ENCODE data around the gene ZNF423.

Gene ZNF423

GRCh38 chr16:49869731-49870130 lies 13.8 kb upstream of the ZNF423 start:
- DNase-seq (ENCODE audit: low read depth) = no peak

DNA sequence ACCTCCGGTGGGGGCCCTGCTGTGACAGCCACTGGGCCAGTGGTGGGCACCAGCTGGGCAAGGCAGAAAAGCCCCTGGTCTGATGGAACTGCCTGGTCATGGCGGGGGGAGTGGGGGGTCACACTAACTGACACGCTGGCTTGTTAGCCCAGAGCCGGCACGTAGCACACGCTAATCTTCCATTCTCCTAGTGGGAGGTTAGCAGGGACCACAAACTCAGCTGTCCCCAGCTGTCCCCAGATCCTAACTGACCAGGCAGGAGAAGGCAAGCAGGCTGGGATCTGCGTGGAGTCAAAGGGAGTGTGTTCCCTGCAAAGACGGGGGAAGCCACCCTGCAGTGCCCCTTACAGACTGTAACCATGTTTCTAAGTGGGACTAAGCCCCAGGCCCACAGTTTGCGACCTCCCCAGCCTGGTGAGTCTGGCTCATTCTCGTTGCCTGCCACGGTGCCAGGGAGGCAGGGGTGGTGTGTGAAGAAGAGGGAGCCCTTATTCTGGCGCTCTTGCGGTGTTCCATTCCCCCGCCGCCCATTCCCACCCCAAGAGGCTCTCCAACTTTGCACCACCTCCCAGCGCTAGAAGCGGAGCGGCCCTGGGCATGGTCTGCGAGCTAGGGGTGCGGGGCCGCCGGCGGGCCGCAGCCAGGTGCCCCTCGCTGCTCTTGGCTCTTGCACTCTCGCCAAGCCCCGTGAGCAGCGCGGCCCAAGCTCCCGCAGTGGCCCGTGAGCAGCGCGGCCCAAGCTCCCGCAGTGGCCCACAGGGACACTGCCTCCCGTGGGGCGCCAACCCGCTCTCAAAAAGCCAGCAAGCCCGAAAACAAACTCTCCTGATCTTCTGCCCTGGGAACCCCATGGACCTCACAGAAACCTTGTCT lies 12.1 kb upstream of the ZNF423 start:
- no peak for DNase-seq (ENCODE audit: low read depth)

DNA sequence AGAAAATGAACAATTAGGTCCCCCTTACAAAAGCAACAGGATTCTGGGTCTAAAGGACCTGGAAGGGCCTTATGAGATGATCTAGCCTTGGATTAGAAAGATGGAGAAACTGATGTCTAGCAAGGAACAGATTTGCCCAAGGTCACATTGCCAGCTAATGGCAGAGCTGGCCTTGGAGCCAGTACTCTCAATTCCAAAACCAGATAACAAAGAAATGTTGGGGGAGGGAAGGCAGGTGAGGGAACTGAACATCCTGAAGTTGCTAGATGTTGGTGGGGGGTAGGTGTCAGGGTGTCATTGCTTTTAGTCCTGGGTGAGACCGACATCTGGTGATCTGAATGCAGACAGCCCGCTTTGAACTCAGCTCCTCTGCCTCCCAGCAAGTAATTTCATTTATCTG lies 11.3 kb upstream of the ZNF423 start:
- no peak for DNase-seq (ENCODE audit: low read depth)

DNA sequence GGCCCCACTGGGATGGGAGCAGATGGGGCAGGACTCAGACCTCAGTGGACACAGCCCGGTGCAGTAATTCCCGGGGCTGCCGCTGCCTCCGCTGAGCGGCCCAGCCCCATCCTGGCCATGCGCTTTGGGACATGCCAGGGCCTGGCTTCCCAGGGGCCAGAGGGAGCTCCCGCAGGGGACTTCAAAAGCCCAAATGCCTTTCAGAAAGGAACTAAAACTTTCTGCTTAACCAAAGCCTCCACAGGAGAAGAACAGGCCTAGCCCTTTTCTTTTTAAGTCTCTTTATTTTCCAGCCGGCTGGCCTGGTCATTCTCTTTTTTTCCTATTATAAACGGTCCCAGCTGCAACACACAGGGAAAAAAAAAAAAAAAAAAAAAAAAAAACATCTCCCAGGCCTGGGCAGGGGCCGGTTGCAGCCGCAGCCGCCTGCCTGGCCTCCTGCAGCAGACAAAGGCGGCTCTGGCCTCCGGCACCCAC lies 10.7 kb upstream of the ZNF423 start:
- DNase-seq (ENCODE audit: low read depth) = no peak

DNA sequence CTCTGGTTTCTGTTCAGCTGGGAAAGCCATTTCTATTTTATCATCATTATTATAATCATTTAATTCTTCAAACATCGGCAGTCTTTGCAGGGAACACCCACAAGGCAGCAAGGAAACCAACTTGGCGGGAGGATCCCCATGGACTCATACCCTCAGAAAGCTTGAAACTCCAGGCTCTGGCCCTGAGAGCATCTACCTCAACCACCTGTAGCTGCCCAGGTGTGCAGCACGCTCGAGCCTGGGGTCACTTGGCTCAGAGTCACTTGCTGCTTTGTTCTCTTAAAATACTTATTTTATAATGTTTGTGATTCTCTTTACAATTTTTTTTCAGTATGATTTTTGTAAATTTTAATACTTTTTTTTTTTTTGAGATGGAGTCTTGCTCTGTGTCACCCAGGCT lies 6.8 kb upstream of the ZNF423 start:
- DNase-seq (ENCODE audit: low read depth) = no peak

GRCh38 chr16:49861299-49861698 lies 5.4 kb upstream of the ZNF423 start:
- DNase-seq (ENCODE audit: low read depth) = no peak

- DNase-seq (ENCODE audit: low read depth) = no peak
Measured at GRCh38 chr16:49860593-49860992, 4.7 kb upstream of the ZNF423 start.

DNA sequence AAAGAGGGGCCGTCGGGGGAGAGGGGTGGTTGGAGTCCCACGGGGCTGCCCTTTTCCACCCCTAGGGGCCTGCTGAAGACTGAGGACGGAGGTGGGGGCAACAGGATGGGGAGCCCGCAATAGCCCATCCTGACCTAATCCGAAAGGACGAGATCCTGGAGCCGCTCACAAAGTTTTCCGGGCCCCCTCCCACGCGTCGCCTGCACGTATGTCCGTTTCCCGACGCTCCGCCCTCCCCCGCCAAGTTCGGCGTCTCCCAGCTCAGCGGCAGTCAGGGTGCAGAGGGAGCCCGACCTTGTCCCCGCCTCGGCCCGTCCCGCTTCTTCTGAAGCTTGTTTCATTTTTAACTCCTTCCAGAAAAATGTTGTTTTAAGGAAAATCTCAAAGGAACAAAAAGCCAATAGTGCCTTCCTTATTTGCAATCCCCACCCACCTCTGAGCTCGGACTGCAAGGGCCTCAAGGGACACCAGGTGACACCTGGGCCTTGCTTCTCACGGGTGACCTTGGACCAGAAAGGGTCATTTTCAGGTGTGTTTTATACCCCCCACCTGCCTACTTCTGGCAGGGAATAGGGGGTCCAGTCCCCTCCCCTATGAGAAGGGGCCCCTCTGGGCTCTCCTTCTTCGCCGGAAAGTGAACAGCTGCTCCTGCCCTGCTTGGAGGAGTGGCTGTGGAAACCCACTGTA lies 3.4 kb upstream of the ZNF423 start:
- DNase-seq (ENCODE audit: low read depth) = no peak

- no peak for DNase-seq (ENCODE audit: low read depth)
Measured at GRCh38 chr16:49858200-49859124, 2.5 kb upstream of the ZNF423 start.

DNA sequence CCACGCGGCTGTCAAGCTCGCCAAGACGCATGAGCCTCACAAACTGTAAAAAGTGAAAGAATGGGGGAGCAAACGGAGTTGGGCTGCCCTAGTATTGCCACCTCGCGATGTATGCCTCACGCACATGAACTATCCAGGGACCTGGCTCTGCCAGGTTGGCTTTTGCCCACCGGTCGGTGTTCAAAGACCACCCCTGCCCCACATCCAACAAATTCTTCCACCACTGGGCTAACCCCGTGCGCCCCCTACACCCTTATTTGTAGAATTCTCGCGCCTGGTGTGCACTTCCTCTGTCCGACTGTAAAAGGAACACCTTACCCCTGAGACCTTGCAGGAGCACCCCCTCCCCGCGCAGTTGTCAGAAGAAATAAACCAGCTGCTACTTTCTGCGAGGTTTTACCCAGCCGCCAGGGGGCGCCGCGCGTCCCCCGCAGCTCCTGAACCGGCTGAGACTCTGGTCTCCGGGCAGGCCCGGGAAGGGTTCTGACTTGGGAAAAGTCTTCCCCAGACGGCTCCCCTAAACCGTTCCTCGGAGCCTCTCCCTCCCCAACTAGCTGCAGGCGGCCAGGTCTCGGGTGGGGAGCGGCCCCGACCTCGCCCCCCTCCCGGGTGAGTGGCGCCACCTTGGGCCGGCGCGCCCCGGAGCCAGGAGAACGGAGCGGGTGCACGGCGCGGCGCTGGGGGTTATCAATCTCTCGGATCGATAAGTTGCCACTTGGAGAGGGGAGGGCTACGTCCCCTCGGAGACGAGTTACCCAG lies 1.7 kb upstream of the ZNF423 start:
- DNase-seq (ENCODE audit: low read depth) = no peak

- peak; percentile 36 for DNase-seq (ENCODE audit: low read depth)
Measured at GRCh38 chr16:49856672-49857330, 889 bp upstream of the ZNF423 start.

DNA sequence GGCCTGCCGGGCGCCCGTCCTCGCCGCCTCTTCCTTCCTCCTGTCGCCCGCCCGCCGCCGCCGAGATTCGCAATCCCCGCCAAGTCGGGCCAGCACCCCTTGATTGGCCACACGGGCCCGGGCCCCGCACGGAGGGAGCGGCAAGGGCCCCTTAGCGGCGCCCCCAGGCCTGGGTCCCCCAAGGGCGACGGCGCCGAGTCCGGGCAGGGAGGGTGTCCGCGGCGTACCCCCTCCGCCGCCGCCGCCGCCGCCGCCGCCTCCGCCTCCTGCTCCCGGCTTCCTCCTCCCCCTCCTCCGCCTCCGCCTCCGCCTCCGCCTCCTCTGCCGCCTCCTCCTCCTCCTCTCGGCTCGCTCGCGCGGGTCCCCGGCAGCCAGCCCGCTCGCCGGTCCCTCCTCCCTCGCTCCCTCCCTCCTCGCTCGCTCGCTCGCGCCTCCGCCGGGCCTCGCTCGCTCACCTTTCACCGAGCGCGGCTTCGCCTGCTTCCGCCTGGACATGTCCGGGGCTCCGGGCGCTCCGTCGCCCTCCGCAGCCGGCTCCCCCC lies 561 bp downstream of the ZNF423 start:
- peak; percentile 29 for DNase-seq (ENCODE audit: low read depth)

DNA sequence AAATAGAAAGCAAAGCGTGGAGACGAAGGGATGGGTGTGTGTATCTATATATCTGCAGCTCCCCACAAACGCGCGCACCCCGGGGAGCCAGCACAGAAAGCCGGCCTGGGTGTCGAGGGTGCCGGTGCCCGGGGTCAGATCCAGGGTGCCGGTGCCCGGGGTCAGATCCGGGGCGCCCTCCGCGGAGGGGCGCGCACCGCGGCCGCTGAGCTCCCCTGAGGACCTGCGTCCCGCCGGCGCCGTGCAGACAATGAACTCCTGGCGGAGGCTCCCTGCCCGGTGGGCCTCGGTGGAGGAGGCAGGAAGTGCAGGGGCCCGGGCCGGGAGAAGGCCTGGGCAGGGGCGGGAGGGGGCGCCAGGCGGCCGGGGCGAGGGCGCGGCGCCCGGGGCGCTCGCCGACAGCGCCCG lies 1.1 kb downstream of the ZNF423 start:
- no peak for DNase-seq (ENCODE audit: low read depth)

GRCh38 chr16:49854188-49854795 lies 1.6 kb downstream of the ZNF423 start:
- DNase-seq (ENCODE audit: low read depth) = no peak

GRCh38 chr16:49852279-49852678 lies 3.6 kb downstream of the ZNF423 start:
- no peak for DNase-seq (ENCODE audit: low read depth)

- DNase-seq (ENCODE audit: low read depth) = no peak
Measured at GRCh38 chr16:49851468-49851787, 4.5 kb downstream of the ZNF423 start.

DNA sequence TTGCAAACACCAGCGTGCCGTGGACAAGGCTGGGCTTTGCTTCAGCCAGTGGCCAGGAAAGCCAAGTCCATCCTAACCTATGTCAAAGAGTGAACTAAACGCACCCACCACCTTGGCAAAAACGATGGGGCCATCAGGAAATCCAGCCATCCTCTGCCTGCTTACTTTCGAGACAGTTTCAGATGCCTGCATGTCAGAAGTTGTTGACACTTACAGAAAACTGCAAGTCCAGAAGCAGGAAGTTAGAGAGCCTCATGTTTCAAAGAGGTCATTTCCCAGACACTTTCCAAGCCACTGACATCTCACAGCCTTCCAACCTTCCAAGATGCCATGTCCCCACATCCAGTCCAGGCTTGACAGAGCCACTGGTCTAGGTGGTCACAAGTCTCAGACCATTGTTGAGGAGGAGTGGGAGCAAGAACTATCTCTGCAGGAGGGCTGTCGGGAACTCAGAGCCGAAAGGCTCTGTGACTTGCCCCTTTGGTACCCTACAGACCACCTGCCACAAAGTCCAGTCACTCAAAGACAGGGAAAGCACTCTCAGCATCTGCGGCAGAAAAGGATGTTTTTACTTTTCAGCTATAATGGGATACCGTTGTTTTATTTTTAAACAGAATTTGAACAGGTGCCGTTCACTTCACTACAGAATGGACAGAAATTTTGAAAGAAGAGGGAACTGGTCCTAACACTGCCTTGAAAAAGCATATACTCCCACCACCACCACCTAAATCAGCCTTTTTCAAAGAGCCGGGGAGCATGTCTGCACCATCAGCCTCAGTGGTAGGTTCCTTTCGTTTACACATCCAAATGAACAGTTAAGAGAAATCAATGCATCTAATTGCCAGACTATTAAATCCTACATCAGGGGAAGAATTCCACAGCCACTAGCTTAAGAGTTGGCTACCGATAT lies 5.1 kb downstream of the ZNF423 start:
- DNase-seq (ENCODE audit: low read depth) = no peak

DNA sequence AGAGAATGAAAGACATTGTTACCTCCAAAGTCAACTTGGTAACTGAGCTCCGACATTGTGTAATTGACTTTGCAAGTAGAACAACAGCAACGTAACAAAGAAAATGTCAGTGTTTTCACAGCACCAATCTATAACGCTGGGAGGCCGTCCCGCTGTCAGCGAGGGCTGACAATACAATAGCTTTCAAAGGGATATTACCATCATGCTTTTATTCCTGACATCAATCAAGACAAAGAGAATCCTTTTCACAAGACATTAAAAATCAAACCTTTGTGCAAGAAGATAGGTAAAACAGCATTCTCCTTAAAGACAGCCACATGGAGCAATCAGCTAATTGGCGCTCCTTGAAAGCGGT lies 6.2 kb downstream of the ZNF423 start:
- DNase-seq (ENCODE audit: low read depth) = no peak

DNA sequence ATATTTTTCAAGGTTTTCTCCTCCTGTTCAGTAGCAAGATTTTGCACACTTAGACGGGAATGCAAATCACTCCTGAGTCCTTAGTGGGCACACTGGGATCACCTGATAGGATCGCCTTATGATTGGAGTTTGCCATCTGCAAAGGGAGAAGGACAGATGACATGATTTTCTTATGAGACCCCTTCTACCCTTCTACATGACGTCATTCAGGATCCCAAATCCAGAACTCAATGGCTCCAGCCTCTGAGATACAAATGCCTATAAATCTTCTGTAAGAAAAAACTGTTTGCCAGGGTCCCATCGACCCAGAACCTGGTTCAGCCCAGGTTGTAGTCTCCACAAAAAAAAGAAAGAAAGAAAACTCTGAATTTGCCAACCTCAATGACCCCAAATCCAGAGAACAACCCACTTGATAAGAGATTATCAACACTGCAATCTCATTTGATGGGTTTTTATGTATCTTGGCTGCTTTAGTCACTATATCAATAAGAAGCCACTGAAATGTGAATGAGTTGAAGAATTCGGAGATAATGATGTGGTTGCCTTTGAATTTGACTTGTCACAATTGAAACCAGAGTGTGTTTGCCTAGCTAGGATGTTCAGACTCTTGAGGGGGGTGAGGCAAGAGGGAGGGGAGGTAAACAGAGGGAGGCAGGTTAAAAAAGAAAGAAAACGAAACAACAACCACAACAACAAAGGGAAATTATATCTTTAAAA lies 6.7 kb downstream of the ZNF423 start:
- no peak for DNase-seq (ENCODE audit: low read depth)

All from GM04504 (cell line).